Upper lobe of left lung (tissue), 4 donors: ENCODE results near the gene EPS15.

Experiments
- CTCF ChIP-seq, 6 experiments: fragments of 450-650 bp in 4 of 6; fragments of 200-600 bp in 2 of 6; sonication (generic) in 2 of 6; IDR thresholded peaks; one replicate each; pipeline ENCODE4 v1.5.1; 2016 to 2019; ENCODE audit warnings: antibody characterized with exemption in 6 of 6
- EP300 ChIP-seq, 4 donors: sonication (generic); formaldehyde crosslinking; IDR thresholded peaks; one replicate each; pipeline ENCODE4 v1.5.1; 2017; ENCODE audit warnings: antibody characterized with exemption in 4 of 4, control low read depth in 2 of 4
- POLR2A ChIP-seq, 4 donors: fragments of 450-650 bp; IDR thresholded peaks; one replicate each; pipeline ENCODE4 v1.5.1; 2016 to 2017; ENCODE audit warnings: antibody characterized with exemption in 4 of 4, mild to moderate bottlenecking in 2 of 4
- POLR2AphosphoS5 ChIP-seq, 2 donors: sonication (generic); formaldehyde crosslinking; IDR thresholded peaks; one replicate each; pipeline ENCODE4 v1.5.1; 2017; ENCODE audit warnings: antibody characterized with exemption in 2 of 2

GRCh38 chr1:51463561-51463960, 55.5 kb downstream of the EPS15 start:
- TF ChIP-seq CTCF (IDR thresholded peaks at IDR 0.05) (no peak), POLR2A (IDR thresholded peaks at IDR 0.05) (no peak), EP300 (IDR thresholded peaks at IDR 0.05) (no peak), POLR2AphosphoS5 (IDR thresholded peaks at IDR 0.05) (no peak)
